Posterior cingulate gyrus (tissue), 11 donors: Measurements from ENCODE around the gene MTG1.

Experiments
- DNase-seq, 10 donors: peaks; one replicate each; pipeline versions ENCODE4 v3.0.0 to v3.0.0-alpha.2; 2020 to 2021; ENCODE audit warnings: mixed read lengths in 3 of 10
- intact Hi-C: fragments of 100-400 bp; cut with DNase I; formaldehyde crosslinking; loops from one replicate; pipeline ENCODE4 v1.15.1; 2023

MTG1 gene

GRCh38 chr10:133442967-133443924 lies 49.3 kb downstream of the MTG1 start:
- intact Hi-C loops = no loop called here
- peak in 4 of 10 donors; percentile 7 to 65 (median 60) for DNase-seq

- DNase-seq = peak in 3 of 10 donors; percentile 21 to 66 (median 57)
These were observed 50.6 kb downstream of the MTG1 start for GRCh38 chr10:133444342-133445267.

GRCh38 chr10:133445268-133445732 lies 51.3 kb downstream of the MTG1 start:
- DNase-seq = peak in 3 of 10 donors; percentile 69 to 81 (median 72)

More at GRCh38 chr10:133444342-133445267, 50.6 kb downstream of the MTG1 start:
- intact Hi-C loops = no loop called here

GRCh38 chr10:133445751-133446708 lies 52.1 kb downstream of the MTG1 start:
- peak in 3 of 10 donors; percentile 55 to 72 (median 68) for DNase-seq
- intact Hi-C loops = no loop called here

More at GRCh38 chr10:133445268-133445732, 51.3 kb downstream of the MTG1 start:
- intact Hi-C loops = no loop called here

- DNase-seq = peak in 2 of 10 donors; percentile 22 to 63
- intact Hi-C loops = no loop called here
These were observed 53.0 kb downstream of the MTG1 start for GRCh38 chr10:133446979-133447378.

- no peak for DNase-seq
- intact Hi-C loops = no loop called here
These were observed 54.2 kb downstream of the MTG1 start for GRCh38 chr10:133448120-133448519.

- DNase-seq = no peak
- intact Hi-C loops = no loop called here
These were observed 57.4 kb downstream of the MTG1 start for GRCh38 chr10:133451346-133451745.

- DNase-seq = no peak
- intact Hi-C loops = no loop called here
These were observed 58.5 kb downstream of the MTG1 start for GRCh38 chr10:133452453-133452852.

- intact Hi-C loops = no loop called here
- DNase-seq = peak in 1 of 10 donors; percentile 72
These were observed 59.7 kb downstream of the MTG1 start, which contains the start of gene SCART1 for GRCh38 chr10:133453516-133454203. SCART1 (plus strand) TSS chr10:133453945; CDS start chr10:133453998, 53 bp downstream.

GRCh38 chr10:133454204-133454893 lies 60.4 kb downstream of the MTG1 start:
- intact Hi-C loops = no loop called here
- DNase-seq = peak in 1 of 10 donors; percentile 73

- peak in 2 of 10 donors; percentile 15 to 58 for DNase-seq
- intact Hi-C loops = no loop called here
These were observed 61.2 kb downstream of the MTG1 start for GRCh38 chr10:133455196-133455595.

- peak in 1 of 10 donors; percentile 69 for DNase-seq
- intact Hi-C loops = no loop called here
These were observed 61.7 kb downstream of the MTG1 start for GRCh38 chr10:133455611-133456031.

GRCh38 chr10:133456041-133456951 lies 62.3 kb downstream of the MTG1 start:
- DNase-seq = peak in 2 of 10 donors; percentile 42 to 73
- intact Hi-C loops = no loop called here

- DNase-seq = peak in 4 of 10 donors; percentile 10 to 79 (median 72)
- intact Hi-C loops = no loop called here
These were observed 63.3 kb downstream of the MTG1 start for GRCh38 chr10:133457100-133457841.

- intact Hi-C loops = no loop called here
- DNase-seq = peak in 4 of 10 donors; percentile 8 to 82 (median 58)
These were observed 64.2 kb downstream of the MTG1 start for GRCh38 chr10:133458021-133458709.
